Measurements from ENCODE around the gene ABHD12.
A peak's percentile ranks its signal among the peaks of the same experiment; 100 is the strongest.

The ABHD12 gene

GRCh38 chr20:25397096-25397495, 6.5 kb upstream of the ABHD12 start:
- TF ChIP-seq CTCF (IDR thresholded peaks at IDR 0.05; ENCODE audit: poor library complexity, severe bottlenecking) = no peak
- no peak for ATAC-seq (ENCODE audit: low read depth)
- no peaks in the 10 kb centered on the region for H3K36me3 ChIP-seq (ENCODE audit: low read depth)

GRCh38 chr20:25394996-25395395, 4.4 kb upstream of the ABHD12 start:
- no peak for TF ChIP-seq CTCF (IDR thresholded peaks at IDR 0.05; ENCODE audit: poor library complexity, severe bottlenecking)
- Histone ChIP-seq H3K27ac (ENCODE audit: poor library complexity, severe bottlenecking) (no peak overlapping the region), H3K4me3 (ENCODE audit: severe bottlenecking) (no peak overlapping the region), H3K4me1 (ENCODE audit: insufficient read depth, poor library complexity, severe bottlenecking) (peaks cover 4% of the 10 kb centered on the region), H3K36me3 (ENCODE audit: low read depth) (no peaks in the 10 kb centered on the region), H3K27me3 (ENCODE audit: insufficient read depth, poor library complexity, severe bottlenecking) (no peaks in the 10 kb centered on the region), H3K9me3 (ENCODE audit: severe bottlenecking) (no peaks in the 10 kb centered on the region)
- no peak for ATAC-seq (ENCODE audit: low read depth)
- no peak for DNase-seq (ENCODE audit: low spot score)

More at GRCh38 chr20:25397096-25397495, 6.5 kb upstream of the ABHD12 start:
- no peaks in the 10 kb centered on the region for H3K9me3 ChIP-seq (ENCODE audit: severe bottlenecking)
- DNase-seq (ENCODE audit: low spot score) = no peak
- no peak overlapping the region for H3K27ac ChIP-seq (ENCODE audit: poor library complexity, severe bottlenecking)
- no peaks in the 10 kb centered on the region for H3K4me1 ChIP-seq (ENCODE audit: insufficient read depth, poor library complexity, severe bottlenecking)
- no peak overlapping the region for H3K4me3 ChIP-seq (ENCODE audit: severe bottlenecking)
- no peaks in the 10 kb centered on the region for H3K27me3 ChIP-seq (ENCODE audit: insufficient read depth, poor library complexity, severe bottlenecking)

- Histone ChIP-seq H3K27ac (ENCODE audit: poor library complexity, severe bottlenecking) (no peak overlapping the region), H3K9me3 (ENCODE audit: severe bottlenecking) (no peaks in the 10 kb centered on the region), H3K36me3 (ENCODE audit: low read depth) (no peaks in the 10 kb centered on the region), H3K4me1 (ENCODE audit: insufficient read depth, poor library complexity, severe bottlenecking) (peaks cover 4% of the 10 kb centered on the region), H3K27me3 (ENCODE audit: insufficient read depth, poor library complexity, severe bottlenecking) (no peaks in the 10 kb centered on the region), H3K4me3 (ENCODE audit: severe bottlenecking) (no peak overlapping the region)
- no peak for ATAC-seq (ENCODE audit: low read depth)
- no peak for DNase-seq (ENCODE audit: low spot score)
- TF ChIP-seq CTCF (IDR thresholded peaks at IDR 0.05; ENCODE audit: poor library complexity, severe bottlenecking) = no peak
Measured at GRCh38 chr20:25394276-25394675, 3.6 kb upstream of the ABHD12 start.

- H3K27ac ChIP-seq (ENCODE audit: poor library complexity, severe bottlenecking) = peak overlapping the region; percentile 61
- no peak for TF ChIP-seq CTCF (IDR thresholded peaks at IDR 0.05; ENCODE audit: poor library complexity, severe bottlenecking)
- DNase-seq (ENCODE audit: low spot score) = peak; percentile 63
Measured at GRCh38 chr20:25389858-25390537, 637 bp downstream of the ABHD12 start.

GRCh38 chr20:25389401-25389857, 1.2 kb downstream of the ABHD12 start:
- TF ChIP-seq CTCF (IDR thresholded peaks at IDR 0.05; ENCODE audit: poor library complexity, severe bottlenecking) = no peak
- DNase-seq (ENCODE audit: low spot score) = no peak
- Histone ChIP-seq H3K9me3 (ENCODE audit: severe bottlenecking) (no peaks in the 10 kb centered on the region), H3K36me3 (ENCODE audit: low read depth) (peaks cover 4% of the 10 kb centered on the region), H3K27ac (ENCODE audit: poor library complexity, severe bottlenecking) (peak overlapping the region; percentile 61), H3K4me3 (ENCODE audit: severe bottlenecking) (peak overlapping the region; percentile 98), H3K4me1 (ENCODE audit: insufficient read depth, poor library complexity, severe bottlenecking) (peaks cover 7% of the 10 kb centered on the region), H3K27me3 (ENCODE audit: insufficient read depth, poor library complexity, severe bottlenecking) (no peaks in the 10 kb centered on the region)
- ATAC-seq (ENCODE audit: low read depth) = peak; percentile 6

More at GRCh38 chr20:25389858-25390537, 637 bp downstream of the ABHD12 start:
- Histone ChIP-seq H3K4me1 (ENCODE audit: insufficient read depth, poor library complexity, severe bottlenecking) (peaks cover 7% of the 10 kb centered on the region), H3K27me3 (ENCODE audit: insufficient read depth, poor library complexity, severe bottlenecking) (no peaks in the 10 kb centered on the region), H3K4me3 (ENCODE audit: severe bottlenecking) (peak overlapping the region; percentile 98), H3K36me3 (ENCODE audit: low read depth) (peaks cover 4% of the 10 kb centered on the region), H3K9me3 (ENCODE audit: severe bottlenecking) (no peaks in the 10 kb centered on the region)
- ATAC-seq (ENCODE audit: low read depth) = peak; percentile 38
